Activated CD4-positive, alpha-beta T cell treated with anti-CD3 and anti-CD28 coated beads for 24 hours (primary cell): Measurements from ENCODE around the gene UBD.
A peak's percentile ranks its signal among the peaks of the same experiment; 100 is the strongest.

ENCODE experiments used
- DNase-seq, 2 donors: peaks; one replicate each; pipeline ENCODE4 v3.0.0-alpha.2; 2020; ENCODE audit warnings: low read depth in 2 of 2

Gene UBD

DNA sequence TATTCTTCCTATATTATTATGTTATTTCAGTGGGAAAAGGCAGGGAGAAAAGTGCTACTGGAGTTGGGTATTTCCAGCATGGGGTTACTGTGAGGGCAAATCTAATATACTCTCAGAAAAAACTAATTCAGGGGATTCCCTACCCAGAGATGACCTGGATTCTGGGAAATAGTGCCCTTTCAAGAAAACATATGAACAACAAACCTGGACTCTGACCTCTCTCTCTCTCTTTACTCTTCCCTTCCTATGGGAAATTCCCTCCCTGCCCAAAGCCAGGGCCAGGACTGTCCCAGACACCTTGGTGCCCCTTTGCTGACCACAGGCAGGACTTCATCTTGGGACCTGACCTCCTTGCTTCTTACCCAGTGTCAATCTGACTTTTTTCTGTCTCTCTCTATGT is 1.6 kb upstream of the UBD start:
- no peak for DNase-seq

GRCh38 chr6:29558439-29559079 is 973 bp downstream of the UBD start:
- DNase-seq: no peak

- no peak for DNase-seq
Observed at GRCh38 chr6:29557320-29557719, 2.2 kb downstream of the UBD start.

DNA sequence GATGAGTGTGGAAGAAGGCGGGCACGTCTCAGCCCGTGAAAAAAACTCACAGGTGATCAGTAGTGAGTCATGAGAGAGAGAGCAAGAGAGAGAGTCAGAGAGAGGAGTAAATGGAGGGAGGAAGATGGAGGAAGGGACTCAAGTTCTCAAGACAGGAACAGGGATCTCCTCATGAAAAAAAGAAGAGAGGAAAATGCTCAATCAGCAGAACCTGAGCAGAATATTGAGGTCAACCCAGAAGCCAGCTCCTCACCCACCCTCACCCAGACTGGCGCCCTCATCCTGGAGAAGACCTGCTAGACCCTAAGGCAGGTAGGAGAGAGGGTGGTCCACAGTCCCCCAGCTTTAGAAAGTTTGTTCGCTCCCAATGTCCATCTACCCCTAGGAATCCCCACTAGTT is 4.8 kb downstream of the UBD start:
- no peak for DNase-seq

DNA sequence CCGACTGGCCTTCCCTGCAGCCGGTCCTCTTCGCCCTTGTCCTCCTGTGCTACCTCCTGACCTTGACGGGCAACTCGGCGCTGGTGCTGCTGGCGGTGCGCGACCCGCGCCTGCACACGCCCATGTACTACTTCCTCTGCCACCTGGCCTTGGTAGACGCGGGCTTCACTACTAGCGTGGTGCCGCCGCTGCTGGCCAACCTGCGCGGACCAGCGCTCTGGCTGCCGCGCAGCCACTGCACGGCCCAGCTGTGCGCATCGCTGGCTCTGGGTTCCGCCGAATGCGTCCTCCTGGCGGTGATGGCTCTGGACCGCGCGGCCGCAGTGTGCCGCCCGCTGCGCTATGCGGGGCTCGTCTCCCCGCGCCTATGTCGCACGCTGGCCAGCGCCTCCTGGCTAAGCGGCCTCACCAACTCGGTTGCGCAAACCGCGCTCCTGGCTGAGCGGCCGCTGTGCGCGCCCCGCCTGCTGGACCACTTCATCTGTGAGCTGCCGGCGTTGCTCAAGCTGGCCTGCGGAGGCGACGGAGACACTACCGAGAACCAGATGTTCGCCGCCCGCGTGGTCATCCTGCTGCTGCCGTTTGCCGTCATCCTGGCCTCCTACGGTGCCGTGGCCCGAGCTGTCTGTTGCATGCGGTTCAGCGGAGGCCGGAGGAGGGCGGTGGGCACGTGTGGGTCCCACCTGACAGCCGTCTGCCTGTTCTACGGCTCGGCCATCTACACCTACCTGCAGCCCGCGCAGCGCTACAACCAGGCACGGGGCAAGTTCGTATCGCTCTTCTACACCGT is 6.1 kb downstream of the UBD start:
- DNase-seq: no peak

DNA sequence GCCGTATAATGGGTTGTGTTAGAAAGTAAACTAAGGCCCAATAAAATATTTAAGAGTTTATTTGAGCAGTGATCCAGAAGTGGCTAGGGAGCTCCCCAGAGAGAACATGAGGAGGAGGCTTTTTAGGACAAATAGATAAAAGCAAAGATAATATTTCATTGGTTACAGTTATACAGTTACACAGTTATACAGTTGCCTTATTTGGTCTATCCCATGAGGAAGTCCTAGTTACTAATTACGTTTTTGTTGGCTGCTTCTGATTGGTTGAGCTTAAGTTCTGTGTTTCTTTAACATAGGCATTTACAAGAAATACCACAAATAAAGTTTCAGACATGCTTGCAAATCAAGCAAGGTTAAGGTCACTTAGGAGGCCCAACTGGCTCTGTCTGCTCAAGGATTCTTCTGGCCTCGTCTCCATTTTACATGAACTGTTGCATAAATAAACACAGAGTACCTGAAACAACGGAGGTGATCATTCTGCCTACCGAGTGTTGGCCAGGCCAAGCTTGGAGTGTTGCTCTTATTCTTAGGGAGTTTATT is 7.0 kb downstream of the UBD start:
- peak in 1 of 2 donors; percentile 20 for DNase-seq

DNA sequence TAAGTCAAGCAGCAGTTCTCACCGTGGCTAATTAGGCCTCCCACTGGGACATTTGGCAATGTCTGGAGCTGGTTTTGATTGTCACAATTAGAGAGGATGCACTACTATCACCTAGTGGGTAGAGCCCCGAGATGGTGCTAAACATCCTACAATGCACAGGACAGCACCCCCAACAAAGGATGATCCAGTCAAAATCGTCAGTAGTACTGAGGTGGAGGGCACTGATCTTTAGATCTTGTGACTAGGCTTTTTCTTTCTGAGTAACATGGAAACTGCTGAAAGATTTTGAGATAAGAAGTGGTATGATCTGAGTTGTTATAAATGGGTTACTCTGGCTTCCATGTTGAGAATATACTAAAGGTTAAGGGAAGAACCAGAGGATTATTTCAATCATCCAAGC is 12.0 kb downstream of the UBD start:
- DNase-seq: no peak

DNA sequence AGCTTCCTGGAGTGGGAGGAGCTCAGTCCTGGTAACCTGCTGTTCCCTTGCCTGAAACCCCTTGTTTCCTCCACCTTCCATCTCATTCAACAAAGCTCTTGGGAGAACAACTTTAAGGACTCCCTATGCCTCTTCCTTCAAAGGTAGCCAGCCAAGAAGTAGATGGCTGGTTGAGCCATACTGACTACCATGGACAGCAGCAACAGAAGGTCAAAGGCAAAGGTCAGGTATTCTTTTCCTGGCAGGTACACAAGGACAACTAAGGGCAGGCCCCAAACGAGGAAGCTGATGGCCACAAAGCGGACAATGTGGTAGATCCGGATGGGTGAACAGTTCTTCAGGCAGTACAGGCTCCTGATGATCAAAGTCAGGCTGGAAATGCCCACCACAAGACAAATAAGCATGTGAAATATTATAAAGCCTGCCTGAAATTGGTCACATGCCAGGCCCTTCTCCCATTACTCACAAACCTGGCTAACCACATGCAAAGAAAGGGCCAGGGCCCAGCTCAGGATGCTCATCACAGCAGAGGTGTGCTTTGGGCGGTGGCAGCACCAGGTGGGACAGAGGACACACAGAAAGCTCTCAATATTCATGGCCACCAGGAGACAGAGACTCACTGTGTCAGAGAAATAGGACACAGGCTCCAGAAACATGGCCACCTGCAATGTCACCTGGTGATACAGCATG is 21.7 kb downstream of the UBD start:
- DNase-seq: no peak

GRCh38 chr6:29532320-29532951 is 27.1 kb downstream of the UBD start:
- DNase-seq: no peak

DNA sequence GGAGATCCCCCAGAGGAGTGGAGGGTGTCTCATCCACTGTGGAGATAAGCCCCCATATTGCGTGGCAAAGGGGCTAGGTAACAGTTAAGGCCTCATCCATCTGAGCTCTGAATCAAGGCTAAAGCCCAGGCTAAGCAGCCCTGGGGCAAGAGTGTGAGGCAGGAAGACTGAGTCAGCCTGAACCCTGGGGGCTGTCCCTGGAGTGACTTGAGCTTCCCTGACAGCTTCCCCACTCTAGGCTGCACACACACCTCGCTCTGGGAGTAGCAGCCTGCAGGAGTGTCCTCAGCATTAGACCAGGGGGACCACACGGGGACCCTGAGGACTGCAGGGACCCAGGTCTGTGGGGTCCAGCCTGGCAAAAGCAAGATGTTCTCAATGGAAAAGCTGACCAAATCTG is 27.9 kb downstream of the UBD start:
- no peak for DNase-seq

DNA sequence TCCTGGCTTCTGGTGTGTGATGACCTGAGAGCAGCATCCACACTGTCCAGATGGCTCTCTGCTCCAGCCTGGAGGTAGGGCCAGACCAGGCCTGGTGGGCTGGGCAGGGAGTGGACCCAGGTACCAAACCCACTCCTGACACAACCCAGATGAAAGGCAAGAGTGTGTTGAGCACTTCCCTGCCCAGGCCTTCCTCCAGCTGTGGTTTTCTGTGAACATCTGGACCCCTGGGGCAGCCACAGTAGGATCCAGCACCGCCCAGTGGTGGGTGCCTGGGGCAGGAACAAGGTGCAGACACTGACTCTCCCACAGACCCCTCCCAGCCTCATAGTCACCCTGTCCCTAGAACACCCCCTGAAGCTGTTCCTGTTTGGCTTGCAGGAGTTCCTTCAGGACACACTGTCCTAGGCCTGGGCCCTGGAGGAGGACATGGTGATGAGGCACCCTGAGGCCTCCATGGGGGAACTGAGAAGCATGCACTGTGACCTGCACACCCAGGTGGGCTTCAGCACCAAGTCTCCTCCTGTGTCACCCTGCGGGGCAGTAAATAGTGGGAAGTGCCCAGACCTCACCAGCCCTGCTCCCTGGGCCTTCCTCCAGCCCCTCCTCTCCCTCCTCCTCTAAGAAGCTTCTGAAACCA is 28.7 kb downstream of the UBD start:
- no peak for DNase-seq

DNA sequence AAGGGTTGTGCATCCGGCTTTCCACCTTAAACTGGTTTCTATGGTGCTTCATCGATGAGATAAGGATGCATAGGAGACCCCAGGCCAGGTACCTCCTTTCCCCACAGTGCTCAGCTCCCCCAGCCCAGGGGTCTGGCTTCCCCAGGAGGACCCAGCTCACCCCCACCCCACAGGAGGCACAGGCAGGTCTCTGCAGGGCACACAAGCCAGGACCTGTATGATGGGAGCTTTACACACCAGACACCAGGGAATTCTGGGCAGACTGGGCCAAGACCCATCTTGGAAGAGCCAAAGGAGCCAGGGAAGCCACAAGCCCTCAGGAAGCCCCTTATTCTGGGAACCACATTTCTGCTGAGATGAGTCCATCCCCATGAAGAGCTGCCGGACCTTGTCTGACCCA is 29.6 kb downstream of the UBD start:
- DNase-seq: no peak

GRCh38 chr6:29528988-29529560 is 30.5 kb downstream of the UBD start:
- no peak for DNase-seq

GRCh38 chr6:29528300-29528931 is 31.1 kb downstream of the UBD start:
- DNase-seq: no peak

GRCh38 chr6:29527564-29527963 is 32.0 kb downstream of the UBD start:
- no peak for DNase-seq

GRCh38 chr6:29527126-29527525 is 32.4 kb downstream of the UBD start:
- no peak for DNase-seq

DNA sequence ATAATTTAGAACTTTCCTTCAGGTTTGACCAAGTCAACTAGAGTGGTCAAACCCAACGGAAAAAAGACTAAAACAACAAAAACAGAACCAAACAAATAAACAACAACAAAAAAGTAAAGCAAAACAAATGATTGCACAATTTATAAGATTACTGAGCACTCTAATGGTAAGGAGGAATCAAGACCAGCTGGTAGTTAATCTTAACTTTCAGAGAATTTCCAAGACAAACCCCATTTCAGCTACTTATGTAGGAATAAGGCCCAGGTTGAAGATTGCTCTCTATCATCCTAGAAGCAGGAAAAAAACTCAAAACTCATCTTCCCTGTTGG is 34.3 kb downstream of the UBD start:
- DNase-seq: no peak

GRCh38 chr6:29524444-29525310 is 34.9 kb downstream of the UBD start:
- no peak for DNase-seq

GRCh38 chr6:29524044-29524443 is 35.5 kb downstream of the UBD start:
- DNase-seq: no peak

DNA sequence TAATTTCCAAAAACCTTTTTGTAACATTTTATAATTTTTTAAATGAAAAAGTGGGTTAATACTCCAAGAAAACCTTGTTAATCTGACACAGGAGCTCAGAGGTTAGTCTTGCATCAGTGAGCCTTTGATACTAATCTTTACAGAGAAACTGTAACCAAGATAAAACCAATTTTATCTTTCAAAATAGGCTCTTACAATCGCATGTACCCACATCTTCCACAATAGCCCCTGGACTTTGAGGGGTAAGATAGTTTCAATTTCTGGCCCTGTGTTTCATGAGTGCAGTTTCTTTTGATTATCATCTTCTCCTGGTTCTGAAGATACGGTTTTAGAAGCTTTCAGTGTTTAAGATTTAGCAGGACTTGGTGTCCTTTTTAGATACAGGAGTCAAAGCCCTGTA is 37.3 kb downstream of the UBD start:
- DNase-seq: no peak
